GM12872 (cell line): ENCODE data around the gene ADCY7.

Source experiments
- TF ChIP-seq, protein P1 (sequence below): IDR thresholded peaks from 3 replicates; pipeline ENCODE4 v1.5.1; 2011; ENCODE audit warnings: low read depth, mild to moderate bottlenecking, low read length, moderate library complexity; ENCODE audit not compliant: insufficient read depth

ADCY7 gene

DNA sequence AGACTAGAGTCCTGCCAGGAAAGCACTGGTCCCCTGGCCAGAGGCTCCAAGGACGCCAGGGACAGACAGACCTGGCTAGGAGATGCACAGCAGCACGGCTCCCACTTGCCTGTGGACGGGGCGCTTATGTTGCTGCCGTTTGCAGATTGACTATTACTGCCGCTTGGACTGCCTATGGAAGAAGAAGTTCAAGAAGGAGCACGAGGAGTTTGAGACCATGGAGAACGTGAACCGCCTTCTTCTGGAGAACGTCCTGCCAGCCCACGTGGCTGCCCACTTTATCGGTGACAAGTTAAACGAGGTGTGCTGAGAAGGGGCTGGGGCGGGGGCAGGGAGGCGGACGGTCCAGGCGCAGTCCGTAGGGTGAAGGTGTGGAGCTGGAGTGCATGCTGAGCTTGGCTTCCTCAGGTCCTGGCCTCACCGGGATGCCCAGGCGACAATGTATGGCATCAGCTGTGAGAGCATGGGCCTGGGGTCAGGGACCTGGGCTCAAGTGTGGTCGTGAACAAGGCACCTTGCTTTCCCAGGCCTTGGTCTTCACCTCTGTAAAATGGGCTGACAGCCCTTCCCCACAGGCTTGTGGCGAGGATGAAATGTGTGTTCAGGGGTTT lies 45.6 kb downstream of the ADCY7 start:
- TF ChIP-seq, protein P1, sequence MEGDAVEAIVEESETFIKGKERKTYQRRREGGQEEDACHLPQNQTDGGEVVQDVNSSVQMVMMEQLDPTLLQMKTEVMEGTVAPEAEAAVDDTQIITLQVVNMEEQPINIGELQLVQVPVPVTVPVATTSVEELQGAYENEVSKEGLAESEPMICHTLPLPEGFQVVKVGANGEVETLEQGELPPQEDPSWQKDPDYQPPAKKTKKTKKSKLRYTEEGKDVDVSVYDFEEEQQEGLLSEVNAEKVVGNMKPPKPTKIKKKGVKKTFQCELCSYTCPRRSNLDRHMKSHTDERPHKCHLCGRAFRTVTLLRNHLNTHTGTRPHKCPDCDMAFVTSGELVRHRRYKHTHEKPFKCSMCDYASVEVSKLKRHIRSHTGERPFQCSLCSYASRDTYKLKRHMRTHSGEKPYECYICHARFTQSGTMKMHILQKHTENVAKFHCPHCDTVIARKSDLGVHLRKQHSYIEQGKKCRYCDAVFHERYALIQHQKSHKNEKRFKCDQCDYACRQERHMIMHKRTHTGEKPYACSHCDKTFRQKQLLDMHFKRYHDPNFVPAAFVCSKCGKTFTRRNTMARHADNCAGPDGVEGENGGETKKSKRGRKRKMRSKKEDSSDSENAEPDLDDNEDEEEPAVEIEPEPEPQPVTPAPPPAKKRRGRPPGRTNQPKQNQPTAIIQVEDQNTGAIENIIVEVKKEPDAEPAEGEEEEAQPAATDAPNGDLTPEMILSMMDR: no peak

DNA sequence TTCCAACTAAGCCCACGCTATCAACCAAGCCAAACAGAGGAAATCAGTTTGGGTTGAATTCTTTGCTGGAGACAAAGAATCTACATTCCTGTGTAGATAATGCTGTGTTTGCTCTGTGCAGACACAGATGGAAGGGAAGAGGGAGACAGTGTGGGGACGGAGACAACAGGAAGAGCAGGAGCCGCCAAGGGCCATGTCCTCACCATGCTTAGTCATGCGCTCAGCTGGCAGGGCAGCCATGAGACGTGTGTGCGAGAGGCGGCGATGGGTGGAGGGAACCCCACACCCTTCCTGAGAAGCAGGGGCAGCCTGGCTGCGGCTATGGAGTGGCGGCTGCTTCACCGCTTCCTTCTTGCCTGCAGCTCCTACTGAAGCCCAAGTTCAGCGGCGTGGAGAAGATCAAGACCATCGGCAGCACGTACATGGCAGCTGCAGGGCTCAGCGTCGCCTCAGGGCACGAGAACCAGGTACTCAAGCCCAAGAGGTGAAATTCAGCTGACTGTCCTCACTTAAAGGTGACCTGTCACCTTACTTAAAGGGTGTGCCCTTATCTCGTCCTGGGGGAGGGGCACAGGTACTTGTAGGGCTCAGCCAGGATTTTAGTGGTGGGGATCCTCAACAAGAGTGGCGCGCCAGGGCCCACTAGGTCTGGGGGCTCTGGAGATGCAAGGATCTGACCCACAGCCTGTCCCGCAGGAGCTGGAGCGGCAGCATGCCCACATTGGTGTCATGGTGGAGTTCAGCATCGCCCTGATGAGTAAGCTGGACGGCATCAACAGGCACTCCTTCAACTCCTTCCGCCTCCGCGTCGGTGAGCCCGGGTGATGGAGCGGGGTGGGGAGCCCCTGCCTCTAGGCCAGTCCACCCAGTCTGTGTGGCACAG lies 47.5 kb downstream of the ADCY7 start:
- TF ChIP-seq, protein P1: no peak

DNA sequence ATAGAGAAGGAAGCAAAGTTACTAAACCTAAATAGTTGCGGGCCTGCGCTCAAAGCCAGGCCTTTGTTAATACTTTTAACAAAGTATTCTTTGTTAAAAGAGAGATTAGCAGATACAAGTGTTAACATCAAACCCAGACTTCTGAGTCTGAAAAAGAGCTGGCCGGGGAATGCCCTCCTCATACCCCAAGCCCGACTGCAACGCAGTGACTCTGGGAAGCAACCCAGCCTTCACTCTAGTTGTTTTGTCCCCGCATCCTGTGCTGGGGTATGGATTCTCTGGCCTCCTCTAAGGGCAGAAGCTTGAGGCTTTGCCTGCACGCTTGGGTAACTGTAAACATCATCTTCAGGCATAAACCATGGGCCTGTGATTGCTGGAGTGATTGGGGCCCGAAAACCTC lies 48.3 kb downstream of the ADCY7 start:
- TF ChIP-seq, protein P1: no peak

DNA sequence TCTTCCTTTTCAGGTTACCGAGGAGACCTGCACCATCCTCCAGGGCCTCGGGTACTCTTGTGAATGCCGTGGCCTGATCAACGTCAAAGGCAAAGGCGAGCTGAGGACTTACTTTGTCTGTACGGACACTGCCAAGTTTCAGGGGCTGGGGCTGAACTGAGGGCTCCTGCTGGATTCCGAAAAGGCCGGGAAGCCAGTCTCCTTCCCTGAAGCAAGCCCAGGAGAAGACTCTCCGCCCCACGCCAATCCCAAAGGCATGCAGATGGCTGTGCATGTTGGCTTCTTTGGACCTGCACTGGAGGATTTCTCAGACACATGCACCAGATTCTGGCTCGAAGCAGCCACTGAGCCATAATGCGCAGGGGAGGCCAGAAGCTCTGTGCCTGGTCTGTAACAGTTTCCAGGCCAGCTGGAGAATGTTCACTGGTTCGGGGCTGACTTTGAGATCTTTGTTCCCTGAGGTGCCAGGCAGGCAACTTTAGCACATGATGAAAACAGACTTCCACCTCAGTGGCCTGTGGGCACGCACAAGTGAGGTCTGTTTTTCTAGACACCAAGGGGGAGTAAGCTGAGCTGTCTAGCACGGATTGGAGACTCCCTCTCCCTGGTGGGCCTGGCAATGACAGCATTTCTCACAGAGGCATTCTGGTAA lies 49.1 kb downstream of the ADCY7 start:
- TF ChIP-seq, protein P1: no peak

DNA sequence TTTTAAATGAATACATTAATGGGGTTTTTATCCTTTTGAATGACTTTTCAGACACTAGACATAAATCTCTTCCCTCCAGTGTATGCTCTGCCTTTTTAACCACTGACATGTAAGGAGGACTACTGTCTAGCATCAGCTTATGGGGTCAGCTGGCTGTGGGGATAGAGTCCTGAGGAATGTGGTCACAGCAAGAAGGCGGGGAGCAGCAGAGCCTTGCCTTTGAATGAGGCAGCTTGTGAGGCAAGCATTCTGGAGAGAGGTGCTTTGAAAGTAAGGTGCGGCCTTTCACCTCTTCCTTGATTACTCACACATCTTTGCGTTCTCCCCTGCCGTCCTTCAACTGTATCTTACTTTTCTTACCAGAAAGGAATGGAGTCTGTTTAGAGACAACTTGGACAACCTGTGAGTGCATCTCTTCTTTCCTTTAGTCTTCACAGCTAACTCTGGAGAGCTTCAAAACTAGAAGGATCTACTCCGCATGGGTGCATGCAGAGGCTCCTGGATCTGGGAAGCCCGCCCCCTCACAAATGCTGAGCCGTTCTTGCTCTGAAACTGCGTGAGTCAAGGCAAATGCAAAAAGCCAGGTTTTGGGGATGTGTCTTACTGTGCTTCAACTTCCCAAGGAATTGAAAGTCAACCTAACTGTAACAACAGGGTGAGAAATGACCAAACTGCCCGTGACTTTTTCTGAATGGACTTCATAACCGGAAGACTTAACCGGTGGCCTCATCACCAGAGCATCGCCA lies 49.9 kb downstream of the ADCY7 start:
- TF ChIP-seq, protein P1: no peak

DNA sequence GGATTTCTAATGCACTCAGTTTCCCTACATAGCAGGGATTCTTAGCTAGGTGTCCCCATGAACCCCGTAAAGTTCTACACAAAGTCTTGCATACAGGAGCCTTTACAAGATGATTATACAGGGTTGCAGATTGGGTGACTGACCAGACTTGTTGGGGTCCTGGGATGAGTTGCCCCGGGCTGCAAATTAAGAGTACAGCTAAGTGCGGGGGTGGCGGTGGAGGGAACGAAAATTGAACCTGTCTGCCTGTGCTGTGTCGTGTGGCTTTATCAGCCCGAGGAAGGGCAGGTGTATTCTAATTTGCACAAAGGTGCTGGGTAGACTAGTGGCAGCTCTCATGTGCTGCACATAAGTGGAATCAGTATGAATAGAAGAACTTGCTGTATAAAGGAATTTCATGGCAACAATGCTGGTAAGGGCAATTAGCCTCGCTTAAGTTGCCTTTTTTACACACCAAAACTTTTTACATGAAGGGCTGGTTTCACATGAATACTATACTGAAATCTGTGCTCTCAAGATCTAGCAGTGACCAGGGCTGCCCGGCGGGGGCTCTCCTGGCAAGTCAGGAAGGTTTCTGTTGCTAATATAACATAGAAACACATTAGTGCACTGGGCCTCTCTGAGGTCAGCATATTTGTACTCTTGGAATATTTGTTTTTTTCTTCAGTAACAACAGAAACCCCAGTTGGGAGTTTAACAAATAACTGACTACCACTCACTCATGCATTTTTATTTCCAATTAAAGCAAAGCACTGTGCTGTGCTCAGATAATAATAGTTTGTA lies 50.7 kb downstream of the ADCY7 start:
- TF ChIP-seq, protein P1: no peak
